ENCODE measurements around the gene RHOD.

RHOD gene

DNA sequence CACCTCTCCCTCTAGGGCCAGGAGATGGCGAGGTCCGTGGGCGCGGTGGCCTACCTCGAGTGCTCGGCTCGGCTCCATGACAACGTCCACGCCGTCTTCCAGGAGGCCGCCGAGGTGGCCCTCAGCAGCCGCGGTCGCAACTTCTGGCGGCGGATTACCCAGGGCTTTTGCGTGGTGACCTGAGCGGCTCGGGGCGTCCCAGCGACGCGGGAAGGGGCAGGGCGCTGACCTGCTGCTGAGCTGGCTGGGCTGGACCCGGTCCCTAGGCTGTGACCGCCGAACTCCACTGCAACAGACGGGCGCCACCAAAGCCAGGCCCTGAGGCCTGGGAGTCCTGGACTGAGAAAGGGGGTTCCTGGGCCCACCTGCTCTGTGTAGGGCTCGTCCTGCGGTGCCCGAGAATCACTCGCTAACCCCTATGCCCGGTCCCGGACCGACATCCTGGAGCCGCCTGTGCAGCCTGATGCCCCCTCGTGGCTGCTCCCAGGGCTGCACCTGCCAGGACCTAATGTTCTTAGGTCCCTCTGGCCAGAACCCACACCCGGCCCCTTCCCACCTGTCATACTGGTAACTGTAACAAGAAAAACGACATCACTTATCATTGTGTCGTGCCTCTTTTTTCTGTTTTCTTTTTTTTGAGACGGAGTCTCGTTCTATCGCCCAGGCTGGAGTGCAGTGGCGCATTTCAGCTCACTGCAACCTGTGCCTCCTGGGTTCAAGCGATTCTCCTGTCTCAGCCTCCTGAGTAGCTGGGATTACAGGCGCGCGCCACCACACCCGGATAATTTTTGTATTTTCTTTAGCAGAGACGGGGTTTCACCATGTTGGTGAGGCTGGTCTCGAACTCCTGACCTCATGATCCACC lies 15.0 kb downstream of the RHOD start:
- H3K9me3 ChIP-seq (ENCODE audit: control insufficient read depth, insufficient read depth, low read length), result no peaks in the 10 kb centered on the region
- H3K9ac ChIP-seq (ENCODE audit: low read depth, low read length), result no peak overlapping the region
- peak overlapping the region; percentile 63 for H3K4me3 ChIP-seq (ENCODE audit: low read depth, low read length)
- H3K4me1 ChIP-seq (ENCODE audit: control insufficient read depth, insufficient read depth, low read length), result no peaks in the 10 kb centered on the region
- no peaks in the 10 kb centered on the region for H3K27me3 ChIP-seq (ENCODE audit: control insufficient read depth, insufficient read depth, low read length)
- no peaks in the 10 kb centered on the region for H3K36me3 ChIP-seq (ENCODE audit: control insufficient read depth, insufficient read depth, low read length)

DNA sequence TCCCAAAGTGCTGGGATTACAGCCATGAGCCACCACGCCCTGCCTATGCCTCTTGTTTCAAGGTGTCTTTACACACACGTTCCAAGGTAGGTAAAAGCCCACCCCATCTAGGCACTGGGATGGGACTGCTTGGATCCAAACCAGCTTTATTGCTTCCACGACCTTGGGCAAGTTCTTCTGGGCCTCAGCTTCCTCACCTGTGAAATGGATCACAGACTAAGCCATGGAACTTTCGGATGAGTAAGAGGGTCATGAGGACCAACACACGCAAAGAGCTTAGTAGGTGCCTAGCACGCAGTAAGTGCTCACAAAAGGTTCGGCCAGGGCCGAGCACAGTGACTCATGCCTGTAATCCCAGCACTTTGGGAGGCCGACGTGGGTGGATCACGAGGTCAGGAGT lies 15.6 kb downstream of the RHOD start:
- no peak overlapping the region for H3K4me3 ChIP-seq (ENCODE audit: low read depth, low read length)
- H3K9me3 ChIP-seq (ENCODE audit: control insufficient read depth, insufficient read depth, low read length), result no peaks in the 10 kb centered on the region
- H3K27me3 ChIP-seq (ENCODE audit: control insufficient read depth, insufficient read depth, low read length), result no peaks in the 10 kb centered on the region

DNA sequence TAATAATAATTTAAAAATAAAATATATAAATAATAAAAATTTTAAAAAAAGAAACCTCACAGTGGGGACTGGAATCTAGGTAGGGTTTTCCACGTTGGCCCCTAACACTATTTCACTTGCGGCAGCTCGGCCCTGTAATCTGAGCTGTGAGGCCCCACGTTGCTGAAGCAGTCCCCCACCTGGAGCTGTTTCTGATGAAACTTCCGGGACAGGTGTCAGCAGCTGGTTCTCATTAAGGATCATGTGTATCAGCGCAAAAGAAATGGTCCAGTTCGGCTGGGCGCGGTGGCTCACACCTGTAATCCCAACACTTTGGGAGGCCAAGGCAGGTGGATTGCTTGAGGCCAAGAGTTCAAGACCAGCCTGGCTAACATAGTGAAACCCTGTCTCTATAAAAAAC lies 17.3 kb downstream of the RHOD start:
- H3K4me3 ChIP-seq (ENCODE audit: low read depth, low read length), result no peak overlapping the region
- H3K9me3 ChIP-seq (ENCODE audit: control insufficient read depth, insufficient read depth, low read length), result no peaks in the 10 kb centered on the region
- H3K36me3 ChIP-seq (ENCODE audit: control insufficient read depth, insufficient read depth, low read length), result no peaks in the 10 kb centered on the region
- no peaks in the 10 kb centered on the region for H3K27me3 ChIP-seq (ENCODE audit: control insufficient read depth, insufficient read depth, low read length)
- peaks cover 3% of the 10 kb centered on the region for H3K4me1 ChIP-seq (ENCODE audit: control insufficient read depth, insufficient read depth, low read length)
- H3K9ac ChIP-seq (ENCODE audit: low read depth, low read length), result no peak overlapping the region

More for the DNA sequence above, 15.6 kb downstream of the RHOD start:
- no peaks in the 10 kb centered on the region for H3K4me1 ChIP-seq (ENCODE audit: control insufficient read depth, insufficient read depth, low read length)
- no peak overlapping the region for H3K9ac ChIP-seq (ENCODE audit: low read depth, low read length)
- no peaks in the 10 kb centered on the region for H3K36me3 ChIP-seq (ENCODE audit: control insufficient read depth, insufficient read depth, low read length)

GRCh38 chr11:67076202-67076601 lies 19.6 kb downstream of the RHOD start:
- no peak overlapping the region for H3K9ac ChIP-seq (ENCODE audit: low read depth, low read length)
- H3K4me1 ChIP-seq (ENCODE audit: control insufficient read depth, insufficient read depth, low read length), result peaks cover 3% of the 10 kb centered on the region
- no peaks in the 10 kb centered on the region for H3K27me3 ChIP-seq (ENCODE audit: control insufficient read depth, insufficient read depth, low read length)
- no peaks in the 10 kb centered on the region for H3K9me3 ChIP-seq (ENCODE audit: control insufficient read depth, insufficient read depth, low read length)
- no peak overlapping the region for H3K4me3 ChIP-seq (ENCODE audit: low read depth, low read length)
- no peaks in the 10 kb centered on the region for H3K36me3 ChIP-seq (ENCODE audit: control insufficient read depth, insufficient read depth, low read length)

DNA sequence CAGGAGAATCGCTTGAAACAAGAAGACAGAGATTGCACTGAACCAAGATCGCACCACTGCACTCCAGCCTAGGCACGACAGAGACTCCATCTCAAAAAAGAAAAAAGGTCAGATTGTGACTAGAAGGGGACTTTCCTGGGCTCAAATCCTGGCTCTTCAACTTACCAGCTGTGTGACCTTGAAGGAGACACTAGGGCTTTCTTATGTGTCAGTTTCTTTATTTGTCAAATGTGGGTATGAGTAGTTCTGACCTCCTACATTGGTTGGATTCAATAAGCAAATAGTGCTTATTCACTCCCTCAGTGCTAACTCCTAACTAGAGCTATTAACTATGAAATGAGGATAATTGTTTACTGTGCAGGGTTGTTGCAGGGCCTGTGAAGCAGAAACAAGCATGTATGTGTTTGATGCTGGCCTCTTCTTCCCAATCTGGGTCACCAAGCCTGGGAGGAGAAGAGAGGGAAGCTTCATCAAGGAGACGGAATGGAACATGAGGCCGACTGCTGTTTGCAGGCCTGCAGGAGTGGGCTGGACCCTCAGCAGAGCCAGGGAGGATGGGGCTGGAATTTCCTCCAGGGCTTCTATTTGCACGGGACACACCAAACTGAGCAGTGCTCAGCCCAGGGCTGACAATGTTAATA lies 22.5 kb downstream of the RHOD start:
- Histone ChIP-seq H3K36me3 (ENCODE audit: control insufficient read depth, insufficient read depth, low read length) (no peaks in the 10 kb centered on the region), H3K9ac (ENCODE audit: low read depth, low read length) (no peak overlapping the region), H3K9me3 (ENCODE audit: control insufficient read depth, insufficient read depth, low read length) (no peaks in the 10 kb centered on the region), H3K4me1 (ENCODE audit: control insufficient read depth, insufficient read depth, low read length) (peaks cover 6% of the 10 kb centered on the region), H3K27me3 (ENCODE audit: control insufficient read depth, insufficient read depth, low read length) (no peaks in the 10 kb centered on the region), H3K4me3 (ENCODE audit: low read depth, low read length) (no peak overlapping the region)

GRCh38 chr11:67082071-67082791 lies 25.6 kb downstream of the RHOD start:
- H3K4me1 ChIP-seq (ENCODE audit: control insufficient read depth, insufficient read depth, low read length), result peaks cover 6% of the 10 kb centered on the region
- no peaks in the 10 kb centered on the region for H3K27me3 ChIP-seq (ENCODE audit: control insufficient read depth, insufficient read depth, low read length)
- H3K4me3 ChIP-seq (ENCODE audit: low read depth, low read length), result peak overlapping the region; percentile 37
- H3K36me3 ChIP-seq (ENCODE audit: control insufficient read depth, insufficient read depth, low read length), result no peaks in the 10 kb centered on the region
- no peak overlapping the region for H3K9ac ChIP-seq (ENCODE audit: low read depth, low read length)
- H3K9me3 ChIP-seq (ENCODE audit: control insufficient read depth, insufficient read depth, low read length), result no peaks in the 10 kb centered on the region

DNA sequence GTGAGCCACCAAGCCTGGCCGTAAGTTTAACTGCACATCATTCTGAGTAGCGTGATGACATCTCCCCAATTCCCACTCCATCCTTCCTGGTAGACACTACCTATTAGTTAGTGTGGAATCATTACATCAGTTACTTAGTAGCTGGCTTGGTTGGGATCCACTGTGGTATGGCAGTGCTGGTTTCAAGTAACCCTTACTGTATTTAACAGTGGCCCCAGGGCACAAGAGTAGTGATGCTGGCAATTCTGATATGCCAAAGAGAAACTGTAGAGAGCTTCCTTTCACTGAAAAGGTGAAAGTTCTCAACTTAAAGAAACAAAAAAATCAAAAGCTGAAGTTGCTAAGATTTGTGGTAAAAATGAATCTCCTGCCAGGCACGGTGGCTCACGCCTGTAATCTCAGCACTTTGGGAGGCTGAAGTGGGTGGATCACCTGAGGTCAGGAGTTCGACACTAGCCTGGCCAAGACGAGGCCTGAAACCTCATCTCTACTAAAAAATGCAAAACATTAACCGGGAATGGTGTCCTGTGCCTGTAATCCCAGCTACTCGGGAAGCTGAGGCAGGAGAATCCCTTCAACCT lies 27.2 kb downstream of the RHOD start:
- H3K36me3 ChIP-seq (ENCODE audit: control insufficient read depth, insufficient read depth, low read length), result no peaks in the 10 kb centered on the region
- no peaks in the 10 kb centered on the region for H3K27me3 ChIP-seq (ENCODE audit: control insufficient read depth, insufficient read depth, low read length)
- peaks cover 3% of the 10 kb centered on the region for H3K4me1 ChIP-seq (ENCODE audit: control insufficient read depth, insufficient read depth, low read length)
- no peaks in the 10 kb centered on the region for H3K9me3 ChIP-seq (ENCODE audit: control insufficient read depth, insufficient read depth, low read length)
- no peak overlapping the region for H3K9ac ChIP-seq (ENCODE audit: low read depth, low read length)
- no peak overlapping the region for H3K4me3 ChIP-seq (ENCODE audit: low read depth, low read length)

- Histone ChIP-seq H3K9me3 (ENCODE audit: control insufficient read depth, insufficient read depth, low read length) (no peaks in the 10 kb centered on the region), H3K27me3 (ENCODE audit: control insufficient read depth, insufficient read depth, low read length) (no peaks in the 10 kb centered on the region), H3K4me1 (ENCODE audit: control insufficient read depth, insufficient read depth, low read length) (peaks cover 3% of the 10 kb centered on the region), H3K36me3 (ENCODE audit: control insufficient read depth, insufficient read depth, low read length) (no peaks in the 10 kb centered on the region), H3K9ac (ENCODE audit: low read depth, low read length) (no peak overlapping the region), H3K4me3 (ENCODE audit: low read depth, low read length) (no peak overlapping the region)
Measured at GRCh38 chr11:67085617-67086016, 29.0 kb downstream of the RHOD start.

GRCh38 chr11:67090717-67091116 lies 34.1 kb downstream of the RHOD start:
- H3K27me3 ChIP-seq (ENCODE audit: control insufficient read depth, insufficient read depth, low read length), result no peaks in the 10 kb centered on the region
- no peak overlapping the region for H3K4me3 ChIP-seq (ENCODE audit: low read depth, low read length)
- no peaks in the 10 kb centered on the region for H3K36me3 ChIP-seq (ENCODE audit: control insufficient read depth, insufficient read depth, low read length)
- H3K9ac ChIP-seq (ENCODE audit: low read depth, low read length), result no peak overlapping the region
- H3K9me3 ChIP-seq (ENCODE audit: control insufficient read depth, insufficient read depth, low read length), result no peaks in the 10 kb centered on the region
- H3K4me1 ChIP-seq (ENCODE audit: control insufficient read depth, insufficient read depth, low read length), result no peaks in the 10 kb centered on the region

GRCh38 chr11:67095214-67095507 lies 38.5 kb downstream of the RHOD start:
- Histone ChIP-seq H3K4me3 (ENCODE audit: low read depth, low read length) (no peak overlapping the region), H3K9me3 (ENCODE audit: control insufficient read depth, insufficient read depth, low read length) (no peaks in the 10 kb centered on the region), H3K36me3 (ENCODE audit: control insufficient read depth, insufficient read depth, low read length) (no peaks in the 10 kb centered on the region), H3K9ac (ENCODE audit: low read depth, low read length) (no peak overlapping the region), H3K27me3 (ENCODE audit: control insufficient read depth, insufficient read depth, low read length) (no peaks in the 10 kb centered on the region), H3K4me1 (ENCODE audit: control insufficient read depth, insufficient read depth, low read length) (peaks cover 2% of the 10 kb centered on the region)

DNA sequence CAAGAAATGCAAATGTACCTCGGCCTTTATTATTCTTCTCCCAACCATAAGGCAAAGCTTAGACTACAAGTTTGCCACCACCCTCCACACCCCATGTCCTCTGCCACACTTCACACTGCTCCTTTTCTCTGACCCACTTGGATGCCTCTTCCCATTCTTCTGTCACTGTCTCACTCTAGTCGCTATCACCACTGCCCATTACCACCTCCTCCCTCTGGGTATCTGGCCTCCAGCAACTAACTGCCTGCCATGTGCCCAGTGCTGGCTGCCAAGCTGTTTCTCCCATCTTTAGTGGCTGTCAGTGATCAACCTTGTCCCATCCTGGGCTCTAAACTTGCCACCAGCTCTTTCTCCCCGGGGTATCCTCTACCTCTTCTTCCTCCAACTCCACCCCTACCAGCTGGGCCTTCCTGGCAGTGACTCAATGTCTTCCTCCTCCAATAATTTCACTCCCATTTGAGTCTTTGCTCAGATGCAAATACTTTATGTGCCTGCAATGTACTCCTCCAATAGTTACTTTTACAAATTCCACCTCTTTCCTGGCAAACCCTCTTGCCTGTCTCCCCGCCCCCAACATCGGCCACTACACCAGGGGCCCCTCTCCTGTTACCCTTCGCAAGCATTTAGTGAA lies 42.3 kb downstream of the RHOD start:
- H3K36me3 ChIP-seq (ENCODE audit: control insufficient read depth, insufficient read depth, low read length), result no peaks in the 10 kb centered on the region
- no peaks in the 10 kb centered on the region for H3K27me3 ChIP-seq (ENCODE audit: control insufficient read depth, insufficient read depth, low read length)
- H3K4me1 ChIP-seq (ENCODE audit: control insufficient read depth, insufficient read depth, low read length), result peaks cover 2% of the 10 kb centered on the region
- no peaks in the 10 kb centered on the region for H3K9me3 ChIP-seq (ENCODE audit: control insufficient read depth, insufficient read depth, low read length)
- H3K9ac ChIP-seq (ENCODE audit: low read depth, low read length), result no peak overlapping the region
- no peak overlapping the region for H3K4me3 ChIP-seq (ENCODE audit: low read depth, low read length)
